Activated naive CD8-positive, alpha-beta T cell (primary cell): ENCODE measurements around the gene NGDN.
"Not testable (repeated sequence)": the region's sequence is repeated elsewhere in the genome, so short reads cannot be mapped to it uniquely, and the experiment has no call there.

ENCODE experiments used
- H3K27ac Mint-ChIP-seq: one replicate; pipeline ENCODE4 v1.8.0; 2021; ENCODE audit warnings: mixed read lengths
- H3K27me3 Mint-ChIP-seq: one replicate; pipeline ENCODE4 v1.8.0; 2021; ENCODE audit warnings: mixed read lengths
- H3K36me3 Mint-ChIP-seq: one replicate; pipeline ENCODE4 v1.8.0; 2021; ENCODE audit warnings: mixed read lengths
- H3K4me1 Mint-ChIP-seq: one replicate; pipeline ENCODE4 v1.8.0; 2021; ENCODE audit warnings: low read depth, mixed read lengths
- H3K4me3 Mint-ChIP-seq: one replicate; pipeline ENCODE4 v1.8.0; 2021; ENCODE audit warnings: mild to moderate bottlenecking, mixed read lengths
- H3K9me3 Mint-ChIP-seq: one replicate; pipeline ENCODE4 v1.8.0; 2021; ENCODE audit warnings: low read depth, mixed read lengths

Gene NGDN, protein sequence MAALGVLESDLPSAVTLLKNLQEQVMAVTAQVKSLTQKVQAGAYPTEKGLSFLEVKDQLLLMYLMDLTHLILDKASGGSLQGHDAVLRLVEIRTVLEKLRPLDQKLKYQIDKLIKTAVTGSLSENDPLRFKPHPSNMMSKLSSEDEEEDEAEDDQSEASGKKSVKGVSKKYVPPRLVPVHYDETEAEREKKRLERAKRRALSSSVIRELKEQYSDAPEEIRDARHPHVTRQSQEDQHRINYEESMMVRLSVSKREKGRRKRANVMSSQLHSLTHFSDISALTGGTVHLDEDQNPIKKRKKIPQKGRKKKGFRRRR

DNA sequence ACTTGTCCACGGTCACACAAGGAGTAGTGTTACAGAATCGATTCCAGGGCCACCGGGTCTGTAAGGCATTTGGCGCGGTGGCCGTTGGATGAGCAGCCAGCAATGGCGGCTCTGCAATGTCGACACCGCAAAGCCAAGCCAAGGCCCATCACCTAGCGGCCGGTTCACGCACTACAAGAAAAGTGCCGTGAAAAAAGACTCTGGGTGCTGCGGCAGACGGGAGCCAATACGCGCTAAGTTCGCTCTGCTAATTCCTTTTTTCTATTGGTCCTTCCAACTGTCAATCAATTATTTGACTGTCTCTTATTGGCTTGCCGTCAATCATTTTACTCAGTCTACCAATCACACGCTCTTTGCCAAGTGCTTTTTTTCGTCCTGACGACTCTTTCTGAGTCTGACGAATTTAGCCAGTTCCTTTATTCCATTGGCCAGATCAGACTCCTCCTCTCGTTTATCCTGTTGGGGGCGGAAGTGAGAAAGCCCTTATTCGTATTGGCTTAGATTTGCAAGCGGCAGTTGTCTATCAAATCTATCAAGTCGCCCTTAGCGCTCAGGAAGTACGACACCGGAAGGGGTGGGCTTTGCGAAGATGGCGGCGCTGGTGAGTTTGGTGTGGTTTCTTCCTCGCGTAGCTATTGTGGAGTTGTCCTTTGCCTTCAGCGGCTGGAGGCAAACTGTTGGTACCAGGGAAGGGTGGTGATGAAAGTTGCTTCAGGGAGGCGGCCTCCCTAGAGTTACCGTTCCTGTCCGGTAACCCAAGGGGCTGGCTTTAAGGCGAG is at the start of gene NGDN:
Gene NGDN, plus strand, starts transcription at position 577 of the 779 bp plus-strand sequence. Its CDS starts 13 bp downstream, at position 590.
- H3K9me3 Mint-ChIP-seq: no peaks in the 10 kb centered on the region
- H3K27me3 Mint-ChIP-seq: no peaks in the 10 kb centered on the region
- H3K4me1 Mint-ChIP-seq: peaks cover 13% of the 10 kb centered on the region
- peaks cover 6% of the 10 kb centered on the region for H3K36me3 Mint-ChIP-seq
- no peak within 1 kb of the TSS for H3K4me3 Mint-ChIP-seq
- no peak within 1 kb of the TSS for H3K27ac Mint-ChIP-seq

DNA sequence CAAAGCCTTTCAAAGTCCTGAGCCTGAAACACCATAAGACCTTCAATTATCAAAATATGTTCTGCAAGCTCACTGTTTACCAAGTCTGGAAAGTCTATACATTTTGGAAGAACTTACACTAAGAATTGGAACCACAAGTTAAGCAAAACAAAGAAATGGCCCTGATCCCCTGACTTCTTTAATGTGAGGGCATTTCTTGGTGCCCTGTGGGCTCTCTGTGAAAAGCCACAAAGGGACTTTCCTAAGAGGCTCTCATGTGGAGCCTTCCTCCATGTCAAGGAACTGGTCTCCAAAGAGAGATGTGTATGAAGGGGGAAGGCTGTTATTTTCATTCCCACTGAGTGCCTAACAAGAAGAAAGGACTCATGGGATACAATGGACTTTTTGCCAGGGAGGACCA is 47.9 kb upstream of the NGDN start:
- no peak overlapping the region for H3K4me3 Mint-ChIP-seq
- no peaks in the 10 kb centered on the region for H3K36me3 Mint-ChIP-seq
- no peaks in the 10 kb centered on the region for H3K4me1 Mint-ChIP-seq
- peaks cover 1% of the 10 kb centered on the region for H3K27me3 Mint-ChIP-seq
- no peak overlapping the region for H3K27ac Mint-ChIP-seq
- no peaks in the 10 kb centered on the region for H3K9me3 Mint-ChIP-seq

DNA sequence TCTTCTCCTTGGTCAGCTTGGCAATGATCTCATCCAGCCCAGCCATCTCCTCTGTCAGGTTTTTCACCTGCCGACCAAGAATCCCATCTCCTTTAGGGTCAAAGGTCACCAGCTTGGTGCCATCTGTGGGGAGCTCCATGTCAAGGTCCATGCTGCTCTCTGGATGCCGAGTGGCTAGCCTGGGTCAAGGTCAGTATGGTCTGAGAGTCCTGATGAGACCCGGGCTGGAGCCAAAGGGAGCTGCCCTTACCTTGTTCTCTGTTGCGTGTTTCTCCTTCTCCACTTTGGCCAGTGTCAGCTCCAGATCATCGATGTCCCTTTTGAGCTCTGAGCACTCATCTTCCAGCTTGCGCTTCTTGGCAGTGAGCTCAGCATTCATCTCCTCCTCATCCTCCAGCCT is 45.8 kb upstream of the NGDN start:
- Mint-ChIP-seq H3K4me3 (no peak overlapping the region), H3K4me1 (no peaks in the 10 kb centered on the region), H3K27me3 (no peaks in the 10 kb centered on the region), H3K9me3 (no peaks in the 10 kb centered on the region), H3K27ac (no peak overlapping the region), H3K36me3 (no peaks in the 10 kb centered on the region)

DNA sequence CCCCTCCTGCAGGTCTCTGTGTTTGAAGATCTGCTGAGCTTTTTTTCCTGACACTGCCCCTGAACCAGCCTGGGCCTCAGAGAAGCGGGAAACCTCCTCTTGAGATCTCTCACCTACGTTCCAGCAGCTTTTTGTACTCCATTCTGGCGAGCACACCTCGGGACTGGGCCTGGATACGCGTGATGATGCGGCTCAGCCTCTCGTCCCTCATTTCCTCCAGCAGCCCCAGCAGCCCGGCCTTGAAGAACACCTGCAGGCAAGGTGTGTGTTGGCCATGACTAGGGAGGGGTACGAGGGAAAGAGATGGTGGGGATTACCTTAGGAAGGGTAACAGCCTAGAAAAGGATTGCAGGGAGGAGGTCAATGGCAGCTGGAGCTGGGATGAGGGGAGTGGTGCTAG is 44.3 kb upstream of the NGDN start:
- no peak overlapping the region for H3K4me3 Mint-ChIP-seq
- no peak overlapping the region for H3K27ac Mint-ChIP-seq
- H3K4me1 Mint-ChIP-seq: no peaks in the 10 kb centered on the region
- H3K9me3 Mint-ChIP-seq: no peaks in the 10 kb centered on the region
- no peaks in the 10 kb centered on the region for H3K27me3 Mint-ChIP-seq
- no peaks in the 10 kb centered on the region for H3K36me3 Mint-ChIP-seq

DNA sequence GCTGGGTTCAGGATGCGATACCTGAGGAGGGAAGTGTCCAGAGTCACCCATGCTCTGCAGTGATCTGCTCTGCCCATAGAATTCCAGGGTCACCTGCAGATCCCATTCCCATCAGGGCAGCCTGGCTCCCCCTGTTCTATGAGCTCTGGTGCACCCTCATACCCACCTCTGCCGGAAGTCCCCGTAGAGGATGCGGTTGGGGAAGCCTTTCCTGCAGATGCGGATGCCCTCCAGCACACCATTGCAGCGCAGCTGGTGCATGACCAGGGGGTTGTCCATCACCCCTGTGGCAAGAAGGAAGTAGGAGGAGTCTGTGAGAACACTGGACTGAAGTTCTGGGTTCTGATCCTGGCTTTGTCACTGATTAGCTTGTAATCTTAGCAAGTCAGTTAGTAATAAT is 43.7 kb upstream of the NGDN start:
- H3K27me3 Mint-ChIP-seq, H3K27ac Mint-ChIP-seq, H3K4me3 Mint-ChIP-seq: not testable (repeated sequence)

DNA sequence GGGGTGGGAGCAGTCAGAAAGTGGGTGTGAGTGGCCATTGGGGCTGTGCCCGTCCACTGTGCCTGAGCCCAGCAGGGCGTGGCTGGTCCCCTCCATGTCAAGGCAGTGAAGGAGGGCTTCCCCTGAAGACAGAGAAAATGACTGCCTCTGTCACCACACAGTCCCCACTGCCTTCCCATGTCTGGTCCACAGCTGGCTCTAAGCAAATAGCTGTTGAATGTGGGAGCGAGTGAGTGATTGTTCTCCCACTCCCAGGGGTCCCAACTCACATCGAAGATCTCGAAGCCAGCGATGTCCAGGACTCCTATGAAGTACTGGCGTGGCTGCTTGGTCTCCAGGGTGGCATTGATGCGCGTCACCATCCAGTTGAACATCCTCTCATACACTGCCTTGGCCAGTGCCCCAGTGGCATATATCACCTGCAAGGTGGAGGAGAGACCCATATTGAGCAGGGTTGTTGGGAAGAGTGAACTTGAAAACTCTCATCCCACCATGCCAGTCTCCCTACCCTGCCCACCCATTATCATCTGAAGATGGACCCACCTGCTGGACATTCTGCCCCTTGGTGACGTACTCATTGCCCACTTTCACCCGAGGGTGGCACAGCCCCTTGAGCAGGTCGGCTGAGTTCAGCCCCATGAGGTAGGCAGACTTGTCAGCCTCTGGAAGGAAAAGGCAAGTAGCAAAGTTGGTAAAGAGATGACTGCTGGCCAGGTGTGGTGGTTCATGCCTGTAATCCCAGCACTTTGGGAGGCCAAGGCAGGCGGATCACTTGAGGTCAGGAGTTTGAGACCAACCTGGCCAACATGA is 40.6 kb upstream of the NGDN start:
- Mint-ChIP-seq H3K27ac (no peak overlapping the region), H3K36me3 (no peaks in the 10 kb centered on the region), H3K27me3 (no peaks in the 10 kb centered on the region), H3K9me3 (no peaks in the 10 kb centered on the region), H3K4me3 (no peak overlapping the region), H3K4me1 (no peaks in the 10 kb centered on the region)

More for the DNA sequence above, 43.7 kb upstream of the NGDN start:
- H3K4me1 Mint-ChIP-seq, H3K9me3 Mint-ChIP-seq, H3K36me3 Mint-ChIP-seq: not testable (repeated sequence)

DNA sequence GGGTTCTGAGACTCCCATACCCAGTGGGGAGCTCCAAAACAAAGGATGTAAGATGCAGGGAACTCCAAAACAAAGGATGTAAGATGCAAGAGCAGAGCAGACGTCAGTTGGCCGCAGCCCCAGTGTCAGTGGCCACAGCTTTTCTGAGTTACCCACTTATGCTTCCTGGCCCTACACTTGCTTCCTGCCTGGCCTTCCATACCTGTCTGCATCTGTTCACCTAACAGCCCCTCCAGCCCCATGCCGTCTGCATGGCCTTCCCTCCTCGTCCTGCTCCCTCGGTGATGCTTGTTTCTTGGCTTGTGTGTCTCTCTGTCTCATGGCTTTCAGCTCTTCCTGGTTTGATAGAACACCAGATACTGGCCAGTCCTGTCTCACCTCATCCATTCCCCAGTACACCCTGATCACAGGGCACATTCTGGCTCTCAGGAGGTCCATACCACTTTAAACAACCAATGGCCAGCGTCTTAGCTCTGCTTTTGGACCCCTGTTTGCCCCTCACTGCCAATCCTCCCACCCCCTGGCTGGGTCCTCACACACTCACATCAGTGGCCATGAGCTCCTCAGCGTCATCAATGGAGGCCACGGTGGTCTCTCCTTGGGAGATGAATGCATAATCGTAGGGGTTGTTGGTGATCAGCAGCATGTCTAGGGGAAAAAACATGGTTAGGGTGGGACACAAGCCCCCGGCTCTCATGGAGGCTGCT is 39.3 kb upstream of the NGDN start:
- Mint-ChIP-seq H3K36me3 (no peaks in the 10 kb centered on the region), H3K27me3 (no peaks in the 10 kb centered on the region), H3K9me3 (no peaks in the 10 kb centered on the region), H3K27ac (no peak overlapping the region), H3K4me1 (no peaks in the 10 kb centered on the region), H3K4me3 (no peak overlapping the region)

DNA sequence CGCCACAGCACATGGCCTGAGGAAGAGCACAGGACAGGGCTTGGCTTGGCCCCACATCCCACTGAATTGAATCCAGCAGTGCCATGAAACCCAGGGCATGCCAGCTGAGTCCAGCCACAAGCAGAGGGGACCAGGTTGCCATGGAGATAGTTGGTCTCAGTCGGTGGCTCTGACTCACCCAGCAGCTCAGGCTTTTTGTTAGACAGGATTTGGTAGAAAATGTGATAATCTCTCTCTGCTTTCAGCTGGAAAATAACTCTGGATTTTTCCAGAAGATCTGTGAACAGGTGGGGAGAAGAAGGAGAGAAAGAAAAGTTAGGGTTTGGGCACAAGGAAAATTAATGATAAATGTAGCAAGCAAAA is 38.8 kb upstream of the NGDN start:
- no peaks in the 10 kb centered on the region for H3K36me3 Mint-ChIP-seq

DNA sequence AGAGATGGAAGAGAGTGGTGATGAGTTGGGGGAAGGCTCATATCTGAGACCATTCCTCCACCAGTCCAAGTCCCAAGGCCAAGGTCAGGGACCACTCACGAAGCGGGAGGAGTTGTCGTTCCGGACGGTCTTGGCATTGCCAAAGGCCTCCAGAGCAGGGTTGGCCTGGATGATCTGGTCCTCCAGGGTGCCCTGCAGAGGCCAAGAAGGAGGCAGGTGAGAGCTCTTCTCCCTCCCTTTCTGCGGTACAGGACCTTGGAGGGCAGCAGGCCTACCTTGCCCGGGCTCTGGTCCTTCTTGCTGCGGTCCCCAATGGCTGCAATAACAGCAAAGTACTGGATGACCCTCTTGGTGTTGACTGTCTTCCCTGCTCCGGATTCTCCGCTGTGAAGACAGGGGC is 38.0 kb upstream of the NGDN start:
- Mint-ChIP-seq H3K27ac (no peak overlapping the region), H3K4me3 (no peak overlapping the region), H3K9me3 (no peaks in the 10 kb centered on the region), H3K4me1 (no peaks in the 10 kb centered on the region), H3K27me3 (no peaks in the 10 kb centered on the region), H3K36me3 (no peaks in the 10 kb centered on the region)

More for the DNA sequence above, 38.8 kb upstream of the NGDN start:
- no peaks in the 10 kb centered on the region for H3K4me1 Mint-ChIP-seq
- no peaks in the 10 kb centered on the region for H3K9me3 Mint-ChIP-seq
- no peak overlapping the region for H3K27ac Mint-ChIP-seq
- H3K4me3 Mint-ChIP-seq: no peak overlapping the region
- no peaks in the 10 kb centered on the region for H3K27me3 Mint-ChIP-seq

DNA sequence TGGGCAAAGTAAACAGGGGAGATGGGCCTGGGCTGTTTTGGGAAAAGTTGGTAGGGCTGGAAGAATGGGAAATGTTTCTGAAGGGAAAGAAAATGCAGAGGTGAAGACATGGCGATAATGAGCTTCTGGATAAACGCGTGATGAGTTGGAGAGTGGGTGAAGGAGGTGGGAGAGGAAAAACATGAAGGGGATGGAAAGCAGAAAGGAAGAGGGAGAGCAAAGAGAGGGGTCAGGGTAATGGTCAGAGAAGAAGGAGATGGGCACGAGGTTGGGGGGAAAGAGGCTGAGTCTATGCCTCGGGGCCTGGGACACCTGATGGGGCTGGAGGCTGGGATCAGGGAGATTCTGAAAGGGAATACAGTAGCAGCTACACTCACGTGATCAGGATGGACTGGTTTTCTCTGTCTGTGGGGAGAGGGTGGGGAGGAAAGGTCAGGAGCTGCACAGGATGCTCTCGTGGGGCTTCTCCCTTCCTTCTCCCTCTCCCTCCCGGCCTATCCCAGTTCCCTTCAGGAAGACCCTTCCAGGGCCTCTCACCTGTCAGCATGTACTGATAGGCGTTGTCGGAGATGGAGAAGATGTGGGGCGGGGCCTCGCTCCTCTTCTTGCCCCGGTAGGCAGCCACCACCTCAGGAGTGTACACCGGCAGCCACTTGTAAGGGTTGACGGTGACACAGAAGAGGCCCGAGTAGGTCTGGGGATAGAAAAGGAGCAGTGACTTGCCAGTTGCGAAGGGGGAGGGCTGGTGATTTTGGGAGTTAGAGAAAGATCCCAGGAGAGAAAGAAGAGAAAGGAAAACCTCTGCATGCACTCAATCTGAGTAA is 37.2 kb upstream of the NGDN start:
- no peaks in the 10 kb centered on the region for H3K9me3 Mint-ChIP-seq
- no peaks in the 10 kb centered on the region for H3K4me1 Mint-ChIP-seq
- no peaks in the 10 kb centered on the region for H3K27me3 Mint-ChIP-seq
- no peak overlapping the region for H3K4me3 Mint-ChIP-seq
- H3K36me3 Mint-ChIP-seq: no peaks in the 10 kb centered on the region
- H3K27ac Mint-ChIP-seq: no peak overlapping the region

DNA sequence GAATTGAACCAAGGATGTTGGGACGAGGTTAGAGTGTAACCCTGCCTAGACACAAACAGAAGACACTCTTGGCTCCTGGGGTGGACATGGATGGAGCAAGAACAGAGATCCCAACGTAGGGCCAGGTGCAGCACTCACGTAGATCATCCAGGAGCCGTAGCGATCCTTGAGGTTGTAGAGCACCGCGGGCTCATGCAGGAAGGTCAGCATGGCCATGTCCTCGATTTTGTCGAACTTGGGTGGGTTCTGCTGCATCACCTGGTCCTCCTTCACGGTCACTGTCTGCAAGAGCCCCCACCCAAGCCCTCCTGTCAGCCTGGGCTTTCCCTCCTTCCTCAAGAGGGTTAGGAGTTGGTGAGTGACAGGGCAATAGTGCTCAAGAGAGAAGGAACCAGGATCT is 36.6 kb upstream of the NGDN start:
- no peak overlapping the region for H3K4me3 Mint-ChIP-seq
- H3K36me3 Mint-ChIP-seq: no peaks in the 10 kb centered on the region
- no peaks in the 10 kb centered on the region for H3K27me3 Mint-ChIP-seq
- H3K9me3 Mint-ChIP-seq: no peaks in the 10 kb centered on the region
- H3K4me1 Mint-ChIP-seq: no peaks in the 10 kb centered on the region
- no peak overlapping the region for H3K27ac Mint-ChIP-seq

DNA sequence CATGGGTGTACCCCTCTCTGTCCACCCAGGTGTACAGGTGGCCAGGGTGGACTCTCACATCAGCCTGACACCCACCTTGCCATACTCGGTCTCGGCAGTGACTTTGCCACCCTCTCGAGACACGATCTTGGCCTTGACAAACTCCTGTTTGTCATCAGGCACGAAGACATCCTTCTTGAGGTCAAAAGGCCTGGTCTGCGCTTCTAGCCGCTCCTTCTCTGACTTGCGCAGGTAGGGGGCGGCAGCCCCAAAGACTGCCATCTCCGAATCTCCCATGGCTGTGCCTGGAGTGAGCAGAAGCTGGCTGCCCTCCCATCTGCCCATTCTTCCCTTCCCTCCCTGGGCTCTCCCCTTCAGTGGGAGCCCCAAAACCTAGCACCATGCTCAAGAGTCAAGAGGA is 36.0 kb upstream of the NGDN start:
- Mint-ChIP-seq H3K36me3 (no peaks in the 10 kb centered on the region), H3K4me1 (no peaks in the 10 kb centered on the region), H3K27ac (no peak overlapping the region), H3K9me3 (no peaks in the 10 kb centered on the region), H3K27me3 (no peaks in the 10 kb centered on the region), H3K4me3 (no peak overlapping the region)

DNA sequence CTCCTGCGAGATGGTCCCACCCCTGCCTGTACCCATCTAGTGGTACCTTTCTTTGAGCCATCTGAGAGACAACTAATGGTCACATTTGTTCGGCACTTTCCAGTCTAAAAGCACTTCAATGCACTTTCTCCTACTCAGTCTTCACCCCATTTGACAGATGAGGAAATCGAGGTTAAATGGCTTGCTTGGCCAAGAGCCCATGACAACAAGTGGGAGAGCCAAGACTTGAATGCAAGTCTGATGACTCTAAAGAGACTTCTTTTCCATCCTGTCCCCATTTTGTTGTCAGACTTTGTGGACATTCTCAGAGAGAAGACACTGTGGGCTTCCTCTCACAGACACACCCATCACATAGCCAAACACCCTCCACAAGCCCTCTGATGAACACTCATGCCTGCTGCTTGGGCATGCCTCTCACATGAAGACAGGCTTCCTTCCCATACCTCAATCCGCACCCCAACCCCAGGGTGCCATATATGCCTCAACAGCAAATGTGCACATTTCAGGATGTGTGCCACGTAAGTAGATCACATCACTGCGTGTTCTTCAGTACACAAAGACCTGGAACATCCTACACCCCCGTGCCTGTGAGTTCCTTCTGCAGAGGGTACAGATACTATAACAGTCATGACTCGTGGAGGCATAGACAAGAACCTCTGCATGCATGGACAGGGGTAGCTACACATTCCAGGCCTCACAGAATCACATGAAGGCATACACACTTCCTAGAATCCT is 34.8 kb upstream of the NGDN start:
- Mint-ChIP-seq H3K36me3 (no peaks in the 10 kb centered on the region), H3K27me3 (no peaks in the 10 kb centered on the region), H3K9me3 (no peaks in the 10 kb centered on the region), H3K4me1 (no peaks in the 10 kb centered on the region), H3K4me3 (no peak overlapping the region), H3K27ac (no peak overlapping the region)
